Ammon's horn (tissue), 1 donor: ENCODE results near the gene FBXO31.
"Not testable (repeated sequence)": the region's sequence is repeated elsewhere in the genome, so short reads cannot be mapped to it uniquely, and the experiment has no call there.

Experiments
- DNase-seq: peaks from one replicate; pipeline ENCODE4 v3.0.0-alpha.2; 2016; ENCODE audit warnings: low spot score

Gene FBXO31

DNA sequence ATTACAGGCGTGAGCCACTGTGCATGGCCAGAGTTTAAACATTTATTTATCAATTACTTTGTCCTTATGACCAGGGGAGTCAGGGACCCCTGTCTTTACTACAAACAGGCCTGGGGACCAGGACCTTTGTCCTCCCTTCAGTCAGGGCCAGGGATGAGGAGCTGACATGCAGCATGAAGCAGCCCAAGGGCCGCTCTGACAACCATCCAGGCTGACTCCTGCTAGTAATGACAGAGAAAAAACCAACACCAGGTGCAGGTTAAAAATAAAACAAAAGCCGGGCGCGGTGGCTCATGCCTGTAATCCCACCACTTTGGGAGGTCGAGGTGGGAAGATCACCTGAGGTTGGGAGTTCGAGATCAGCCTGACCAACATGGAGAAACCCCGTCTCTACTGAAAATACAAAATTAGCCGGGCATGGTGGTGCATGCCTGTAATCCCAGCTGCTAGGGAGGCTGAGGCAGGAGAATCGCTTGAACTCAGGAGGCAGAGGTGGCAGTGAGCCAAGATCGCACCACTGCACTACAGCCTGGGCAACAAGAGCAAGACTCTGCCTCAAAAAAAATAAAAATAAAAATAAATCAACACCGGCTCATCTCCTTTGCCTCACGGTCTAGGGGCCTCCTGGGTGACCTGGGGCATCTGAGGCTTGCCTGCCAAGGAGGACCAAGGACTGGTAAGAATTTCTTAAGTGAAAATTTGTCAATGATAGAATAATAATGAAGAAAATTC lies 20.6 kb downstream of the FBXO31 start:
- not testable (repeated sequence) for DNase-seq

DNA sequence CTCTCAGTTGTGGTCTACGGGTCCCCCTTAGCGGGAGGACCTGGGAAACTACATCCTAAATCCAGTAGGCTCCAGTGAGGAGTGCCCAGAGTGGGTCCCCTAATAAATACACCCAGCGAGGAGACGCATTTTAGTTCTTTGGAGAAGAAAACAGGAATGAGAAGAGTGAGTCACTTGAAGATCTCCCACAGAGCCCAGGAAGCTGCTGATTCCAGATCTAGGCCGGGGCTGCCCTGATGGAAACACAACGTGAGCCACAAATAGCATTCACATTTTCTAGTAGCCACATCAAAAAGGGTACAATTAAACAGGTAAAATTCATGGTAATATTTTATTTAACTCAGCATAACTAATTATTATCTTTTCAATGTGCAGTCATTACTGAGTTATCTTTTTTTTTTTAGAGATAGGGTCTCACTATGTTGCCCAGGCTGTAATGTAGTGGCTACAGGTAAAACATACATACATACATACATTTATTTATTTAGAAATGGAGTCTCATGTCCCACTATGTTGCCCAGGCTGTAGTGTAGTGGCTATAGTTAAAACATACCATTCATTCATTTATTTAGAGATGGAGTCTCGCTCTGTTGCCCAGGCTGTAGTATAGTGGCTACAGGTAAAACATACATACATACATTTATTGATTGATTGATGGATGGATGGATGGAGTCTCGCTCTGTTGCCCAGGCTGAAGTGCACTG lies 21.5 kb downstream of the FBXO31 start:
- no peak for DNase-seq

DNA sequence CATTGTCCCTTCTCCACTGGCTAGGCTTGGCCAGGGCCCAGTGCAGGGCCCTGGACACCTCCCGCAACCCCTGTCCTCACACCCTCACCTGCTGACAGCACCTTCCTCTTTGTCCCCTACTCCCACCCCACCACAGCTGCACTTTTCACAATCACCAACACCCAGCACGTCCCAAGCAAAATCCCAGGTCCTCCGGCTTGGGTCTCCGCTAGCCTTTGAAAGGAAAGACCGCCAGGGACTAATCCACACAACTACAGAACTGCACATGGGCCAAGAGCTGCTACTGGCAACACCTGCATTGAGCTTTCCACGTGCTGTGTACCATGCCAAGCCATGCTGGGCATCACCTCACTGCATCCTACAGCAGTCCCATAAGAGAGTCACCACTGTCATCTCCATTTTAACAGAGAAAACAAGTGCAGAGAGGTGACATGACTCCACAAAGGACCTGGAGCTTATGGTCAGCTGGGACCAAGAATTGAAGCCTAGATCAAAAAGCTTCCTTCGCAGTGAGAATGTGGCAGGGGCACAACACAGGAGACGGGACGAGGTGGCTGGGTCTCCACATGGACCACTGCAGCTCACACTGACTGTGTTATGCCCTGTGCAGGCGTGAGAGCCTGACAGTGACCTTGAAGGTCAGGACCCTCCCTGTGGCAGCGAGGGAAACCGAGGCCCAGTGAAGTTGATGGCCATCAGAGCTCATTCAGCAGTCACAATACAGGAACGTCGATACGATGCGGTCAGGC lies 22.5 kb downstream of the FBXO31 start:
- DNase-seq: no peak

GRCh38 chr16:87359121-87359520 lies 24.5 kb downstream of the FBXO31 start:
- no peak for DNase-seq

DNA sequence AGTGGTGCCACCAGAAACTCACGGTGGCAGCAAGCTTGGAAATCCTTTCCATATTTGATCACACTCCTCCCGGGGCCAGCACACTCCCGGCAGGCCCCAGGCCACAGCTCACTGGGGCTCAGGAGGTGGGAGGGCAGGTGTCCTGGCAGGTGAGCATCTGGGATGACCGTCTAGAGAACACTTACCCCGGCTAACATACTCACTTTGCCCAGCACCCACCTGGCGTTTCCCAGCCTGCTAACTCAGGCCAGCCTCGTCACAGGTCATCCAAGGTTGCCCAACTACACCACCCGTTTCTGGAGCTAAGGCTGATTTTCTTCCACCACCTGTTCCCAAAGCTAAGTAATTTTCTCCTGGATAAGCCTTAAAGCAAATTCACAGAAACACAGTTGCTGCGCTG lies 24.9 kb downstream of the FBXO31 start:
- DNase-seq: no peak

DNA sequence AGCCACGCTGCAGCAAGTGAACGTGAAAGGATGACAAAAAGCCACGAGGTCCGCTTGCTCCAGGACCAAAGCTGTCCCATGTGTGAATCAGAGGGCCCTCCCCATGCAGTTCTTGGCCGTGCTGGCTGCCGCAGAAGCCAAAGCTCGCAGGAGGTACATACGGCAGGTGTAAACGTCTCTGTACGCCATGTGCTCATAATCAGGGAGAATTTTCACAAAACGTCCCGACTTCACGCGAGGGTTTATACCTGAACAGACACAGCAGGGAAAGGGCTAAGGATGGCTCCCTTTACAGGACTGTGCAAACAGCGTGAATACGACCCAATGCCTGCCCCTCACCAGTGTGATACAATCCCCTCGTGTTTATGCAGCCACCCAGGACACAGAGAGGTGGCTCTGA lies 25.3 kb downstream of the FBXO31 start:
- DNase-seq: no peak

GRCh38 chr16:87356491-87356853 lies 27.1 kb downstream of the FBXO31 start:
- DNase-seq: no peak

GRCh38 chr16:87353613-87354012 lies 30.0 kb downstream of the FBXO31 start:
- no peak for DNase-seq

DNA sequence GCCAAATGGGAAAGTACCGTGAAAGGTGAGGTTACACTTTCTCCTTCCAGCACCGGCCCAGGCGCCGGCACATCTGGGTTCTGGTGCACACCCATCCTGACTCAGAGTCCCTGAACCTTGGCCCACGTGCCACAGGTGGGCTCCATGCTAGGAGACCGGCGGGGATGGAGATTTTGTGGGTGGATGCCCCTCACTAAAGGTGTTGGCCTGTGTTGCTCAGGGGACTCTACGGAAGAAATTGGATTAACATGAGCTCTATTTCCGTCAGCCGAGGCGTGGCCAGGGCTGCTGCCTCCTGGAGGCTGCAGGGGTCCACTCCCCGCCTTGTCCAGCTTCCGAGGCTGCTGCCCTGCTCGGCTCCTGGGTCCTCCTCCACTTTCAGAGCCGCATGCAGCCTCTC lies 30.8 kb downstream of the FBXO31 start:
- no peak for DNase-seq

DNA sequence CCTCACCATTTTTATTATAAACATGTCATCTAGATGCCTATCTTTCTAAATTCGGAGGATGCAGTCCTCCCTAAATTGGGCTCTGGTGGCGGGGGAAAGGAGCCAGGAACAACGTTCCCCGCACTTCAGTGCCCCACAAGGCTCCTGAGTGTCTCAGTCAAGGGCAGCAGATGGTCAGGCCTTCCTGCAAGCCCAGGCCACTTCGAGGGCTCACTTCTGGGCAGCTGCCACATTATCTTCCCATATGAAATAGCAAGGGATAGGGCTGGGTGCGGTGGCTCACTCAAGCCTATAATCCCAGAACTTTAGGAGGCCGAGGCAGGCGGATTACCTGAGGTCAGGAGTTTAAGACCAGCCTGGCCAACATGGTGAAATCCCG lies 32.3 kb downstream of the FBXO31 start:
- DNase-seq: no peak

DNA sequence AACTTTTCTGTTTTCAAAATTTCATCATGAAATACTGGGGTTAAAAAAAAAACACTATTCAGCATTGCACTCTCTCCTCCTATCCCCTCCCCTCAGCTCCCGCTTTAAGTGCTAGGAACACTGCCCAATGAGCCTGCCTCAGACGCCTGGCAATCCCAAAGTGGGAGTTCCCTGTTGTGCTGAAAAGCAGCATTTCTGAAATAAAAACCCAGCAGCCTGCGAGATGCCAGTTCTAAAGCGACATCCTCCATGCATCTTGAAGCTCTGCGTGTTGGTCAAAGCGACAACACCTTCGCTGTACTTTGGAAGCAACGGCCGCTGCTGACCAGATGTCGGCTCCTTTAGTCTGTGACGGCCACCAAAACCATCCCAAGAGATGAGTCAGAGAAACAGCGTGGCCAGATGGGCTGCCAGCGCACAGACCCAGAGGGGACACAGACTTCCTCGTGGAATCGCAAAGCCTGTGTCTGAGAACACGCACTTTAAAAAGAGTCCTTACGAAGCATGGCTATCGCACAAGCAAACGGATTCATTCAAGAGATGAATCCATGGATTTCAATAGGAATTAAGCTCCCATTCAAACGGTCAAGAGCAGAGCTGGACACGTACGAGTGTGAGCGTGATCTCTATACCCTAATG lies 32.8 kb downstream of the FBXO31 start:
- DNase-seq: peak; percentile 69

DNA sequence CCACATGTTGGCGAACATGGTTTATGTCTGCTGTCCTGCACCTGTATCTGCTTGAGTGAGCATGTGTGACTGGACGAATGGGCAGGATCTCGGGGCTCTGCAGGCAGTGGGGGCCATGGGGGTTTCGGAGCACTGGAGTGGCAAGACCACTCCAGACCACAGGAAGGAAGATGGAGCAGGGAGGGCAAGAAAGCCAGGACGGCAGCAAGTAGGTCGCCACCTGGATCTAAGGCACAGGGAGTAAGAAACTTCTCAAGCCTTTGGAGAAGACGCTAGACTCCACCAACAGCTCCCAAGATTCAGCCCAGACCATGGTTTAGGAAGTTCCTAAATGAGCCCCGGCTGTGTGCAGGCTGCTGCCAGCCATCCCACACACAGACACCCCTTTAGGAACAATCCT lies 33.5 kb downstream of the FBXO31 start:
- no peak for DNase-seq

DNA sequence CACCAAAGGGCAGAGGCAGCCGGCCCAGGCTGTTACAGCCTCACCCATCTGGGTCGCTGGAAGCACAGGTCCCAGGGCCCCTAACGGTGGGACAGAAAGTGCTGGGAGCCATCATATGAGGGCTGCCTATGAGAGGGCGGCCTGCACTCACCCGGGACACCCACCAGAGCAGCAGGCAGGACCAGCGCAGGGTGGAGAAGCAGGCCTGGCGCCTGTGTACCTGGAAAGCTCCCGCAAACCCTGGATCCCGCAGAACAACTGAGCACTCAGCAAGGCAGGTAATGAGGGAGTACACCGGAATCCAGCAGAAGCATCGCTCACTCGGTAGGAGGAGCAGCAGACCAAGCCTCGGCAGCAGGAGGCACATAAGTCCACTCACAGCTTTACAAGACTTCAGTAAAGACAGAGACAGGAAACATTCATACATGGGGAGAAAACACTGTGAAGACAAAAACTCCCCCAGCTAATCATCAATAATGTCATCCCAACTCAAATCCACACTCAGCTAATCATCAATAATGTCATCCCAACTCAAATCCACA lies 34.9 kb downstream of the FBXO31 start:
- no peak for DNase-seq

DNA sequence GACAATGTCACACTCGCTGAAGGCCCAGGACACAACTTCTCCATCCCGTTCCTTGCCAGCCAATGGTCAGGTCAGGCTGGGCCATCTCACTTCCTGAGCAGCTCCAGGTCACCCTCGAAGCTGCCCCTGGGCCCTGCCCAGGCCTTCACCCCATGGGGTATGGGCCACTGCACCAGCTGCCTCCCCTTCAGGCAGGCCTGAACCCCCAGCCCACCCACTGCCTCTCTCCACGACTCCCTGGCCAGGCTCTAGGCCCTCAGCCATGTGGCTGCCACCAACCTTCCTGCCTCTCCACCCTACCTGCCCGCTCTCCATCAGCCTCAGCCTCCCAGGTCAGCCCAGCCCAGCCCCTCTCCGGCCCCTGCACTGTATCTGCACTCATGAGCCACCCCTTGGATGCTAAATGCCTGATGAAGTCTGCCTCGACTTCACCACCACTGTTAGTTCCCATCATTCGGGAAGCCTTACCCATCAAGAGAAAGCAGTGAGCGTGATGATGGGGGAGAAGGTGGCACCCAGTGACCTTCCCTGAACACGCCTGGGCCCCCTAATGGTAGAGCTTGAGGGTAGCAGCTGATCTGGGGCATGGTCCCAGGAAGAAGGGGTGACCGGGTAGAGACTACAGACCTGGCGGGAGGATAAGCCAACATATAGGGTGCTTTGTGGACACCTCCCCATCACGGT lies 35.5 kb downstream of the FBXO31 start:
- DNase-seq: no peak

GRCh38 chr16:87346517-87347060 lies 37.0 kb downstream of the FBXO31 start:
- DNase-seq: no peak

DNA sequence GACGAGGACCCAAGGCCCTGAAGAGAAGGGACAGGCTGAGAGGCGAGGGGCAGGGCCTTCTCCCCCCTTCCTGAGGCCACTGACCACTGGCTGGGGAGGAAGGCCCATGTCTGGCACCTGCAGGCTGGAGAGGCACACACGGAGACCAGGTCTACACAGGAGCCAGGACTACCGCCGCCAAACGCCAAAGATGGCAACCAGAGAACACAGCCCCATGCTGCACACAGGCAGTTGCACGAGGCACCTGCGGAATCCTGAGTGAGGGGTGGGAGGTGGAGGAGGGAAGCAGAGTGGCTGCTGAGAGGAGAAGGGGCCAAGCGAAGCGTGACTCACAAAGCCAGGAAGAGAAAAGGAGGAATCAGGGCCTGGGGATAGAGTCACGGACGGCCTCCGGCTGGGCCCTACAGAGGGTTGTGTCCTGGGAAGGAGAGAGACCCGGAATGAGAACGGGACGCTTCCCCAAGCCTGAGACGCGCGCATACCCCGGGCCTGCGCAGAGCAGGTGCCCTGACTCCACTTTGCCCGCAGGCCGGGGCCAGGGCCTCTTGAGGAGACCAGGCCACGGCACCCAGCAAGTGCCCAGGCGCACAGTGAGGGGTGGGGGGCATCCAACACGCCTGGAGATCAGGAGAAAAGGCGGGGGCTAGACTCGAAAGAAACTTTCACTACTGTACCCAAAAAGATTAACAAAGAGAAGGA lies 37.7 kb downstream of the FBXO31 start:
- no peak for DNase-seq

GRCh38 chr16:87344931-87345631 lies 38.5 kb downstream of the FBXO31 start:
- DNase-seq: no peak

DNA sequence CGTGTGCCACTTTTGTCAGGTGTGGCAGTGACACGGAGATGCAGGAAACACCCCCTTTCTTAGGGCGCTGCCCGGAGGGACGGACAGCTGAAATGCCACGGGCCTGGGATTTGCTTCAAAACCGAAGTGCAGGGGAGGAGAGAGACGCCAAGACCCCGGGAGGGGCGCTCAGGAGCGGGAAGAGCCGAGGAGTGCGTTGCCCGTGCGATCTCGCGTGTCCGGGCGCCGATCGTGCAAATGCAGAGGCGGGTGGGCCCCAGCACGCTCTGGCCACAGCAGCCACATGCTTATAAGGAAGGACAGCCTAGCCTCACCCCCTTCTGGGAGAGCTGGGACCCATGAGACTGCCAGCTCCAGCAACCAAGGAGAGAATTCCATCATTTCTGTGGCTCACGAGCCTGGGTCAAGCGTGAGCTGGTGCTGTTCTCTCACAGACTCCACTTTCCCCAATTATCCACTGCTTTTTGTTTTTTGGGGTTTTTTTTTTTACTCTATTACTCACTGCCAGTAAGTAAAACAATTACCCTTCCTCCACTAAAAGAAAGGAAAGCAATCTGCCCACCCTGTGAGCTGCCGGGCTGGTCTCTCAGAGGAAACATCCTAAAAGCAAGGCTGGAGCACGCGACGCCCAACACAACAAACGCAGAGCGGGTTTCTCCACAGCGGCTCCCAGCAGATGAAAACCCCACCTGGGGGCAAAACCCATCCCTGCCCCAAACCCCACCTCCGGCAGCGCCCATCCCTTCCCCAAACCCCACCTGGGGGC lies 39.2 kb downstream of the FBXO31 start:
- no peak for DNase-seq

DNA sequence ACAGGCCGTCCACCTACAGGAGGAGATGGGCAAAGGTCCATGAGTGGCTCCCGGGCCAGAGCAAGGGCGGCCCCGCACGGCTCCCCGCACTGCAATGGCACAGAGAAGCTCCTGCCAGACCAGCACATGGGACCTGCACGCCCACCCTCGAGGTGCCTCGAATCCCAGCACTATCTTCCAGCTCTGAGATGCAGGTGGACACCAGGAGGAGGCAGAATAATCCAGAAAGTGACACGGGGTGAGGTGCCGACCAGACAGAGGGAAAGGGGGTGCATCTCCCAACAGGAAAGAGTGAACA lies 39.9 kb downstream of the FBXO31 start:
- DNase-seq: no peak
